ENCODE results near the gene POLL. TPM values are rescaled to one million over a fixed set of nuclear protein-coding genes. Genes with fewer than 3 reads are reported as not detected.

POLL gene
- total RNA-seq, 2 donors from 2014 or later: 51.8 to 59.3 TPM

DNA sequence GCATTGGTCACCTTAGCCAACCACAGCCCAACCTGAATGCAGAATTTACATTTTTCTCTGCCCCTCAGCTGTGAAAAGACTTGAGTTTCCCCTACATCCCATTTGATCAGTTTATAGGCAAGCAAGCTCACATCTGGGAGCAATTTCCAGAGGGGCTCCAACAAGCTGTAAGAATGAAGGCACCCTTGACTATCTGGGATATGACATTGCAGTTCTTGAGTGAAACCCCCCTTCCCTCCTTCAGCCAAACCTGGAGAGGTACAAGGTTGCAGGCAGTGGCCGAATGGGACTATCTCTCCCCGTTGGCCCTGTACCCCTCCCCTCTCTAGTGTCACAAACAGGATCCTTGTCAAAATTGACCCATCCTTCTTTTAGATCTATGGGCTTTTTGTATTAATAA, 30.5 kb downstream of the POLL start:
- no peak overlapping the region for H3K27ac ChIP-seq (ENCODE audit: low read depth, low read length)
- no peaks in the 10 kb centered on the region for H3K9me3 Mint-ChIP-seq
- peaks cover 17% of the 10 kb centered on the region for H3K36me3 Mint-ChIP-seq (ENCODE audit: low read depth)
- H3K36me3 ChIP-seq (ENCODE audit: control insufficient read depth, insufficient read depth, low read length): peaks cover 10% of the 10 kb centered on the region
- no peak overlapping the region for H3K4me3 Mint-ChIP-seq
- H3K27ac Mint-ChIP-seq: no peak overlapping the region
- H3K4me3 ChIP-seq (ENCODE audit: low read length): no peak overlapping the region
- no peaks in the 10 kb centered on the region for H3K4me1 Mint-ChIP-seq
- no peak overlapping the region for H3K9ac ChIP-seq (ENCODE audit: extremely low read depth, low read length, poor library complexity, severe bottlenecking)
- TF ChIP-seq, protein P1, sequence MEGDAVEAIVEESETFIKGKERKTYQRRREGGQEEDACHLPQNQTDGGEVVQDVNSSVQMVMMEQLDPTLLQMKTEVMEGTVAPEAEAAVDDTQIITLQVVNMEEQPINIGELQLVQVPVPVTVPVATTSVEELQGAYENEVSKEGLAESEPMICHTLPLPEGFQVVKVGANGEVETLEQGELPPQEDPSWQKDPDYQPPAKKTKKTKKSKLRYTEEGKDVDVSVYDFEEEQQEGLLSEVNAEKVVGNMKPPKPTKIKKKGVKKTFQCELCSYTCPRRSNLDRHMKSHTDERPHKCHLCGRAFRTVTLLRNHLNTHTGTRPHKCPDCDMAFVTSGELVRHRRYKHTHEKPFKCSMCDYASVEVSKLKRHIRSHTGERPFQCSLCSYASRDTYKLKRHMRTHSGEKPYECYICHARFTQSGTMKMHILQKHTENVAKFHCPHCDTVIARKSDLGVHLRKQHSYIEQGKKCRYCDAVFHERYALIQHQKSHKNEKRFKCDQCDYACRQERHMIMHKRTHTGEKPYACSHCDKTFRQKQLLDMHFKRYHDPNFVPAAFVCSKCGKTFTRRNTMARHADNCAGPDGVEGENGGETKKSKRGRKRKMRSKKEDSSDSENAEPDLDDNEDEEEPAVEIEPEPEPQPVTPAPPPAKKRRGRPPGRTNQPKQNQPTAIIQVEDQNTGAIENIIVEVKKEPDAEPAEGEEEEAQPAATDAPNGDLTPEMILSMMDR (conservative IDR thresholded peaks at IDR 0.05): no peak
- DNase-seq: no peak
- 89 to 93% methylated on average over 2 of the region's 2 CpGs for WGBS, 2 experiments (ENCODE audit: insufficient coverage in 1 of 2, insufficient read length in 1 of 2)
- H3K27me3 Mint-ChIP-seq (ENCODE audit: insufficient read depth): peaks cover 3% of the 10 kb centered on the region
- H3K9me3 ChIP-seq (ENCODE audit: control insufficient read depth, low read length): no peaks in the 10 kb centered on the region
- no peaks in the 10 kb centered on the region for H3K4me1 ChIP-seq (ENCODE audit: control insufficient read depth, insufficient read depth, low read length)
- no peaks in the 10 kb centered on the region for H3K27me3 ChIP-seq (ENCODE audit: control insufficient read depth, insufficient read depth, low read length, poor library complexity, severe bottlenecking)

DNA sequence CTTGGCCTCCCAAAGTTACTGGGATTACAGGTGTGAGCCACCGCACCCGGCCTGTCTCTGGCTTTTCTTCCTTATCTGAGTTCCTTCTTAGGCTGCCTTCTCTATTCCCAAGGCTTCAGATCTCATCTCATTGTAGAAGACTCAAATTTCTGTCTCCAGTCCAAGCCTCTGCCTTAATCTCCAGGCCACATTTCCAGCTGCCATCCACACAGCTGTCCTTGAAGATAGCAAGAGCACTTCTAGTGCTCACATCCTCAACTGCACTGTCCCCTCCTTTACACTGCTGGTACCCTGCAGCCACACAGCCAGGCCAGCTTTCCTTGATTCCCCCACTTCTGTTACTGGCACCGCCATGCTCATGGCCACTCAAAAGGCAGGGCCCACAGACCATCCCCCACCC, 35.6 kb downstream of the POLL start:
- H3K27me3 ChIP-seq (ENCODE audit: control insufficient read depth, insufficient read depth, low read length, poor library complexity, severe bottlenecking): no peaks in the 10 kb centered on the region
- peaks cover 29% of the 10 kb centered on the region for H3K36me3 ChIP-seq (ENCODE audit: control insufficient read depth, insufficient read depth, low read length)
- no peak overlapping the region for H3K27ac Mint-ChIP-seq
- DNase-seq: no peak
- H3K27ac ChIP-seq (ENCODE audit: low read depth, low read length): no peak overlapping the region
- H3K9me3 Mint-ChIP-seq: no peaks in the 10 kb centered on the region
- H3K27me3 Mint-ChIP-seq (ENCODE audit: insufficient read depth): no peaks in the 10 kb centered on the region
- 92 to 94% methylated on average over 3 of the region's 3 CpGs for WGBS, 2 experiments (ENCODE audit: insufficient coverage in 1 of 2, insufficient read length in 1 of 2)
- TF ChIP-seq, protein P1 (conservative IDR thresholded peaks at IDR 0.05): no peak
- no peak overlapping the region for H3K9ac ChIP-seq (ENCODE audit: extremely low read depth, low read length, poor library complexity, severe bottlenecking)
- peaks cover 36% of the 10 kb centered on the region for H3K36me3 Mint-ChIP-seq (ENCODE audit: low read depth)
- H3K4me1 ChIP-seq (ENCODE audit: control insufficient read depth, insufficient read depth, low read length): no peaks in the 10 kb centered on the region
- H3K4me3 Mint-ChIP-seq: no peak overlapping the region
- H3K4me1 Mint-ChIP-seq: no peaks in the 10 kb centered on the region
- no peak overlapping the region for H3K4me3 ChIP-seq (ENCODE audit: low read length)
- H3K9me3 ChIP-seq (ENCODE audit: control insufficient read depth, low read length): no peaks in the 10 kb centered on the region

DNA sequence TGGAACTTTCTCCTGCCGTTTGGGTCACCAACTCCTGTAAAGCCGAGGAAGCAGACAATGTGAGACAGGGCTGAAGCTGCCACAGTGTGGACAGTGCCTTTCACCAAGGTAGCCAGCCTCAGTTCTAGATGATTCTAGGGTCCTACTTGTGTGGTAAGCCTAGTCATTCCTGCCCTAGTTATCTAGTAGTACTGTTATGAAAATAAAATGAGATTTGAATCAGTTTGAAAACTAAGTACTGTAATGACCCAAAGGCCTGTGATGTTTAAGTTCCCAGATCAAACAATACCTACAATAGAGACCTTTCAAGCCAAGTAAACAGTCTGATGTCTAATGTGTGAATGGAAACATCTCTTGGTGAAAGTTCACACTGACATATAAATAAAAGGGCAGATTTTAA, 37.1 kb downstream of the POLL start:
- Histone ChIP-seq H3K27me3 (ENCODE audit: control insufficient read depth, insufficient read depth, low read length, poor library complexity, severe bottlenecking) (no peaks in the 10 kb centered on the region), H3K9me3 (ENCODE audit: control insufficient read depth, low read length) (no peaks in the 10 kb centered on the region), H3K27ac (ENCODE audit: low read depth, low read length) (no peak overlapping the region), H3K36me3 (ENCODE audit: control insufficient read depth, insufficient read depth, low read length) (peaks cover 29% of the 10 kb centered on the region), H3K4me1 (ENCODE audit: control insufficient read depth, insufficient read depth, low read length) (no peaks in the 10 kb centered on the region), H3K9ac (ENCODE audit: extremely low read depth, low read length, poor library complexity, severe bottlenecking) (no peak overlapping the region), H3K4me3 (ENCODE audit: low read length) (no peak overlapping the region)
- Mint-ChIP-seq H3K4me1 (no peaks in the 10 kb centered on the region), H3K27me3 (ENCODE audit: insufficient read depth) (no peaks in the 10 kb centered on the region), H3K4me3 (no peak overlapping the region), H3K36me3 (ENCODE audit: low read depth) (peaks cover 38% of the 10 kb centered on the region), H3K9me3 (no peaks in the 10 kb centered on the region), H3K27ac (no peak overlapping the region)
- WGBS, 2 experiments (ENCODE audit: insufficient coverage in 1 of 2, insufficient read length in 1 of 2): 94 to 95% methylated on average over 2 of the region's 2 CpGs
- no peak for DNase-seq
- TF ChIP-seq, protein P1 (conservative IDR thresholded peaks at IDR 0.05): no peak
